ENCODE measurements around the gene ECSIT. TPM values are rescaled to one million over a fixed set of nuclear protein-coding genes. Genes with fewer than 3 reads are reported as not detected.
"Not testable (repeated sequence)": the region's sequence is repeated elsewhere in the genome, so short reads cannot be mapped to it uniquely, and the experiment has no call there.

Gene ECSIT
- total RNA-seq, 1 donor from 2014 or later, result 32.8 TPM

DNA sequence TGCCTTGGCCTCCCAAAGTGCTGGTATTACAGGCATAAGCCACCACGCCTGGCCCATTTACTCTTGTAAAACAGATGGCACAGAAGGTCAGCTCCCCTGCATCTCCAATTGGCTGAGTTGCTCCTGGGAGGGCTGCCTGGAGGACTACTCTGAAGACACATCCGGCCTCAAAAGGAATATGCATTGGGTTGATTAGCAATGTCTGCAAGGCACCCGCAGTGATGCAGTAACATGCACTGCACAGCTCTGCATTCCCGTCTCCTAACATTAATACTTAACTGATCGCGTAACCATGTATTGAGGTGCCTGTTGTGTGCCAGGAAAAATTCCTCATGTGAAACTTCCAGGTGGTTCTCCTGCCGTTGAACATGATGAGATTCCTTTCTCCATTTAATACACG, 53.1 kb downstream of the ECSIT start:
- no peak for ATAC-seq

GRCh38 chr19:11475343-11475742, 53.6 kb downstream of the ECSIT start:
- ATAC-seq, result not testable (repeated sequence)

GRCh38 chr19:11473725-11474124, 55.2 kb downstream of the ECSIT start:
- no peak for ATAC-seq

DNA sequence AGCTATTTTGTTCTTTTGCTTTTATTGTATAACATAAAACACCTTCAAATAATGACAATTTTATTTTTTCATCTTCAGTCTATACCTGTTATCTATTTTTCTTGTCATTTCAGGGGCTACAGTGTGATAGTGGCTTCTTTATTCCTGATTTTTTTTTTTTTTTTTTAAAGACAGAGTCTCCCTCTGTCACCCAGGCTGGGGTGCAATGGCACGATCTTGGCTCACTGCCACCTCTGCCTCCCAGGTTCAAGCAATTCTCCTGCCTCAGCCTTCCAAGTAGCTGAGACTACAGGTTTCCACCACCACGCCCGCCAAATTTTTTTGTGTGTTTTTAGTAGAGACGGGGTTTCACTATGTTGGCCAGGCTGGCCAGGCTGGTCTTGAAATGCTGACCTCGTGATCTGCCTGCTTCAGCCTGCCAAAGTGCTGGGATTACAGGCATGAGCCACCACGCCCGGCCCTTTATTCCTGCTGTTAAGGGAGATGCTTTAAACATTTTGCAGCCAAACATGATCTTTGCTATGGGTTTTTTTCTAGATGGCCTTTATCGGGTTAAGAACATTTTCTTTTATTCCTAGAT, 60.6 kb downstream of the ECSIT start:
- ATAC-seq, result peak; percentile 33

GRCh38 chr19:11465600-11465999, 63.3 kb downstream of the ECSIT start:
- no peak for ATAC-seq

DNA sequence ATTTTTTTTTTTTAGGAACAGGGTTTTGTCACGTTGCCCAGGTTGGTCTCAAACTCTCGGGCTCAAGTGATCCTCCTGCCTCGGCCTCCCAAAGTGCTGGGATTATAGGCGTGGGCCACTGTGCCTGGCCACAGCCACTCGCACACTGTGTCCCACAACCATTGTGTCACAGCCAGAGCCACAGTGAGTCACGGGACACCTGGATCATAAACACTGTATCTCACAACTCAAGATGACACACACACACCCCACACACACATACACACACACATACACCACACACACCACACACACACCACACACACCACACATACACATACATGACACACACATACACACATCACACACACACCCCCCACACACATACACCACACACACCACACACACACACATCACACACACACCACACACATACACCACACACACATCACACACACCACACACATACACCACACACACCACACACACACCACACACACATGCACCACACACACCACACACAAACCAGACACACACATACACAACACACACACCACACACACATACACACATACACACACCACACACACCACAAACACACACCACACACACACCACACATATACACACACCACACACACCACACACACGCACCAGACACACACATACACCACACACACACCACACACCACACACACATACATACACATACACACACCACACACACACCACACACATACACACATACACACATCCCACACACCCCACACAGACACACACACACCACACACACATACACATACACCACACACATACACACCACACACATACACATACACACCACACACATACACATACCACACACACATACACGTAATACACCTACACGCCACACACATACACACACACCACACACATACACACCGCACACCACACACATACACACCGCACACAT, 64.3 kb downstream of the ECSIT start:
- ATAC-seq, result no peak

DNA sequence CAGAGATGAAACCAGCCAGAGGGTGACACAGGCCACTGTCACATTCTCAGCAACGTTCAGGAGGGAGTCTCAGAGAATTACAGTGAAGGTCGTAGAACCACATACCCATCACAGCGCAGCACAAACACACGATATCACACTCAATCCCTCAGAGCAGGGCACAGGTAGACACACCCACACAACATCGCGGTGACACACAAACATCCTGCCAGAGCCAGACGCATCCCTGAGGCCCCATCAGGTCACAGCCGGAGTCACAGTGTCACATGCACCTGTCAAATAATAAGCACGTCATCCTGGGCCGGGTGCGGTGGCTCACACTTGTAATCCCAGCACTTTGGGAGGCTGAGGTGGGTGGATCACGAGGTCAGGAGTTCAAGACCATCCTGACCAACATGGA, 65.5 kb downstream of the ECSIT start:
- peak; percentile 29 for ATAC-seq

GRCh38 chr19:11461453-11461852, 67.5 kb downstream of the ECSIT start:
- ATAC-seq, result no peak

DNA sequence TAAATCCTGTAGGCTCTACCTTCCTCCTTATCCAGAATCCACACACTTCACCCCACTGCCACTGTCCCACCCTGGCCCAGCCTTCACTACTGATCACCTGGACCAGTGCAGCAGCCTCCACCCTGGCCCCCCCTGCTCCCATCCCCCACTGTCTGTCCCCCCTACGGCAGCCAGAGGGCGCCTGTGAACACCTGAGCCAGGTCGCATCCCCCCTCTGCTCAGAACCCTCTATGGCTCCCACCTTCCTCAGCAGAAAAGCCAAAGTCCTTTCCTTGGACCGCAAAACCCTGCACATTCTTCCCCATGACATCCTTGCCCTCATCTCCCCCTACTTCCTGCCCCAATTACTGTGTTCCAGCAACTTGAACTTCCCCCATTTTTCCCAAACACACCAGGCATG, 68.7 kb downstream of the ECSIT start:
- ATAC-seq, result no peak

- ATAC-seq, result not testable (repeated sequence)
Measured at GRCh38 chr19:11458912-11459311, 70.0 kb downstream of the ECSIT start.

DNA sequence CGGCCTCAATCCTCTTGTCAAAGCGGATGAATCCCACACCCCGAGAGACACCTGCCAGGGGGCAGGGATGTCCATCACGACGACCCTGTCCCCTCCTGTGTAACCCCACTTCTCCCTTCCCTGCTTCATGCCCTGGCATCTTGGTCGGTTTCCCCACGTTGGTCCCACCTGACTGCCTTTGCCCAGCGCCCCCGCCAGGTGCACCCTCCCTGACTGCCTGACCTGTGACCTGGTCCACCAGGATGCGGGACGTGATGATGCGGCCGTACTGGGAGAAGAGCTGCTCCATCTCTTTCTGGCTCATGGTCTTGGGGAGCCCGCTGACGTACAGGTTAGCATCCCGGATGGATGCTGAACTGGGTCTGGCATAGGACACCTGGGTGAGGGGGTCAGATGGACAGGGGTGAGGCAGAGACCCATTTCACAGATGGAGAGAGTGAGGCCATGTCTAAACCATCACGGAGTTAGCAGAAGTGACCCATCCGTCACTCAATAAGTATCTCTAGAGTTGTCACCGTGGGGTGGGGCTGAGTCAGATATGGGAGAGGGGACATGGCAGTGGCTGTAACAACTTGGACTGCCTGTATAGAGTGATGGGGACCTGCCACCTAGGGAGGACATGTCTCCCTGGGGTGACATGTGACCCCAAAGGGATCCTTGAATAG, 70.6 kb downstream of the ECSIT start:
- no peak for ATAC-seq

- no peak for ATAC-seq
Measured at GRCh38 chr19:11457831-11458230, 71.1 kb downstream of the ECSIT start.

DNA sequence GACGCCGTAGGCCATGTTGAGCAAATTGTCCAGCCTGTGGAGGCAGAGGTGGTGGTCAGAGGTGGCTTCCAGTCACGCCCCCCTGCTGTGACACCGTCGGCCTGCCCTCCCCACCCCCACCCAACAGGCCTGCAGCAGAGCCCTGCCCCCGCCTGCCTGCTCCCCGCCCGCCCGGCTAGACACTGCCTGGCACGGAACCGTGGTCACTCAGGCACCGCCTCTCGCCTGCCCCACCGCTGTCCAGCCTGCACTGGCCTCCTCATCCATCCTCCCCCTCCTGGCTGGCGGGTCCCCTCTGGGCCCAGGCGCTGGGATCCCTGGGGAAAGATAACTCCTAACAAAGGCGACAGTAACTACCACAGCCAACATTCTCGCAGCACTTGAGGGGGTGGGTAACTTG, 71.8 kb downstream of the ECSIT start:
- no peak for ATAC-seq

GRCh38 chr19:11456659-11457058, 72.3 kb downstream of the ECSIT start:
- ATAC-seq, result no peak

Other genes starting within 250 kb of the ECSIT start
- not detected for gene TSPAN16, start 233.0 kb downstream of the ECSIT start, total RNA-seq
- gene RAB3D, start 189.5 kb downstream of the ECSIT start, total RNA-seq, result 141 TPM
- gene TMEM205, start 182.9 kb downstream of the ECSIT start, total RNA-seq, result 45.1 TPM
- gene CCDC159, start 182.6 kb downstream of the ECSIT start, total RNA-seq, result 7.4 TPM
- 7.3 TPM for gene PLPPR2, start 173.7 kb downstream of the ECSIT start, total RNA-seq
- 2.5 TPM for gene SWSAP1, start 154.5 kb downstream of the ECSIT start, total RNA-seq
- 0.48 TPM for gene EPOR, start 144.8 kb downstream of the ECSIT start, total RNA-seq
- 0.64 TPM for gene RGL3, start 109.8 kb downstream of the ECSIT start, total RNA-seq
- gene ODAD3, start 94.0 kb downstream of the ECSIT start, total RNA-seq, result not detected
- 161 TPM for gene PRKCSH, start 93.5 kb downstream of the ECSIT start, total RNA-seq
- gene ELAVL3, start 48.1 kb downstream of the ECSIT start, total RNA-seq, result not detected
- gene ZNF653, start 23.3 kb downstream of the ECSIT start, total RNA-seq, result 5.0 TPM
- 8.3 TPM for gene CNN1, start 9.7 kb upstream of the ECSIT start, total RNA-seq
- 34.9 TPM for gene ELOF1, start 30.1 kb upstream of the ECSIT start, total RNA-seq
- gene ACP5, start 48.5 kb upstream of the ECSIT start, total RNA-seq, result 34.6 TPM
- 4.1 TPM for gene ZNF627, start 68.3 kb upstream of the ECSIT start, total RNA-seq
- 8.4 TPM for gene ZNF823, start 209.8 kb upstream of the ECSIT start, total RNA-seq
- 2.2 TPM for gene ZNF441, start 237.9 kb upstream of the ECSIT start, total RNA-seq

All from esophagus mucosa (tissue), 1 donor.